Amygdala (tissue), 56 donors: Measurements from ENCODE around the gene PSPH.

Source experiments
- DNase-seq, 56 donors: peaks; one replicate each; lab custom pipeline; 2025; lab: John Stamatoyannopoulos, UW

Gene PSPH

GRCh38 chr7:55962014-55962413 is 89.2 kb downstream of the PSPH start:
- DNase-seq: no peak
